Stimulated activated CD8-positive, alpha-beta memory T cell treated with anti-CD3 and anti-CD28 coated beads, Interleukin-12 subunit alpha, Interleukin-12 subunit beta, amount 100 ng/mL, for 1 hour (primary cell): ENCODE data around the gene ADAMTS18.
"Not testable (repeated sequence)": the region's sequence is repeated elsewhere in the genome, so short reads cannot be mapped to it uniquely, and the experiment has no call there.

Source experiments
- DNase-seq: peaks from one replicate; pipeline ENCODE4 v3.0.0-alpha.2; 2020; ENCODE audit warnings: low read depth

Gene ADAMTS18

GRCh38 chr16:77434530-77435271, at the start of gene ADAMTS18:
ADAMTS18 (minus strand) TSS chr16:77435034; CDS start chr16:77434695, 339 bp downstream.
- DNase-seq, result no peak

GRCh38 chr16:77480681-77481315, 46.0 kb upstream of the ADAMTS18 start:
- DNase-seq, result no peak

- DNase-seq, result no peak
Measured at GRCh38 chr16:77472262-77472661, 37.4 kb upstream of the ADAMTS18 start.

DNA sequence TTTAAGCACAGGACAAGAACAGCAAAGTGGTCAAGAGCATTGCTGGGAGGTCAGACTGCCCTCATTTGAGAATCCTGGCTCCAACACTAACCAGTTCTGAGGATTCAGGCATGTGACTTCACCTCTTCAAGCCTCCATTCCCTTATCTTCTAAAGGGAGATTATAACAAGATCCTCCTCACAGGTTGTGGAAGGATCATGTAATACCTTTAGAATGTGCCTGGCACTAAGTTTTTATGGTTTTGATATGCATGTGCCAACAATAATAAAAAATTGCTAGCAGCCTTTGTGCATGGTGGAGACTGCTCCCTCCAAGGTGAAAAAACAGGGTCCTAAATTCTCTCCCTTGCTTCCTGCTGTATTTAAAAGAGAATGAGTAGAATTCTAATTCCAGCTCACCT, 36.0 kb upstream of the ADAMTS18 start:
- DNase-seq, result no peak

DNA sequence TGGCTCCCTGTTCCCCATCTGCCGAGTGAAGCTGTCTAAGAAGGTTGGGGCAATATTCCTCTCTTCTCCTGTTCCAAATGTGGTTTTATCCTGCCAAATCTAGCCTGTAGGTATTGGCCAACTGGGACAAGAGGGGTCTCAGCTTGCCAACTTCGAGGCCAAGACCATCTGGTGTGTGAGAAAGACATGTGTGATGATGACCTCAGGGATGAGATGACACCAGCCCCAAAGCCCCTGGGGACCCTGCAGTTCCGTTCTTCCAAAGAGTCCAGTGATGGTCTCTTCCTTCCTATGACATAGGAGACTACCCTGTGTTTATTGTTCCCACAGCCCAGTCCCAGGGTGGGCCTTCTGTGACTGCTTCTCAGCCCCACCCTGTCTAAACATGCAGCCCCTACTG, 34.8 kb upstream of the ADAMTS18 start:
- DNase-seq, result no peak

DNA sequence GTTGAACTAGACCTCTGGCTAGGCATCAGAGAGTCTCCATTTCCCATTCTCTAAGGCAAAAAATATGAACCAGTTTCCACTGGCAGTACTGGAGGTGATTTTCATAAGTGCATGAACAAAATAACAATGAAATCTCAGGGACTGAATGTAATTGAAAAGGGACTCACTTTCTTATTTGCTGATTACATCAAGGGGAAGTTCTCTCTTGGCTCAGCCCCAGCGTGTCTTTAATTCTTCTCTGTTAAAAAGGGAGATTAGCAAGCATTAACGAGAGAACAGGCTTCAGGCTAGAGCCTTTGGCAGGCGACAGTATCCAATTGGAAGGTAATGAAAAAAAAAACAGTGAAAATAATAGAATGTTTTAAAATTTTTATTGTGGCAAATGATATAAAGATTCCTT, 34.0 kb upstream of the ADAMTS18 start:
- DNase-seq, result no peak

DNA sequence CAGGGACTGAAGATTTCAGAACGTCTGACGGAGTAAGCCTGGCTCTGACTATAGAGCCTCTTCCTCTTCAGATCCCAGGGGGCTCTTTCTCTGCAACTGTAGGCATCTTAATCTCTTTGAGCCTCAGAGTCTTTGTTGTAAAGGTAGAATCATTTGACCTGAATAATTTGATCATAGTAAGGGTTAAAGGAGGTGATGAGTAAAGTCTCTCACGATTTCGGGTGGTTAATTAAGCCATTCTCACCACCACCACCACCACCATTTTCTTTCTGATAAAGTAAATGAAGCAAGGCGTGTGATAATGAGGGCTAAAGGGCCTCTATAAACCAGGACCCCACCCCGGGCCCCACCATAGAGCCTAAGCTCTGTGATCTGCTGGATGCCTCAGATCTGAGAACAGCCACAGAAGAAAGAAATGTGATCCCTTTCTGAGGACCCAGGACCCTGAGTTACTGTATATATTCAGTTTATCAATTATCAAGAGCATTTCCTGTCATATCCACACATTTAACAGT, 33.0 kb upstream of the ADAMTS18 start:
- no peak for DNase-seq

GRCh38 chr16:77463659-77464058, 28.8 kb upstream of the ADAMTS18 start:
- not testable (repeated sequence) for DNase-seq

DNA sequence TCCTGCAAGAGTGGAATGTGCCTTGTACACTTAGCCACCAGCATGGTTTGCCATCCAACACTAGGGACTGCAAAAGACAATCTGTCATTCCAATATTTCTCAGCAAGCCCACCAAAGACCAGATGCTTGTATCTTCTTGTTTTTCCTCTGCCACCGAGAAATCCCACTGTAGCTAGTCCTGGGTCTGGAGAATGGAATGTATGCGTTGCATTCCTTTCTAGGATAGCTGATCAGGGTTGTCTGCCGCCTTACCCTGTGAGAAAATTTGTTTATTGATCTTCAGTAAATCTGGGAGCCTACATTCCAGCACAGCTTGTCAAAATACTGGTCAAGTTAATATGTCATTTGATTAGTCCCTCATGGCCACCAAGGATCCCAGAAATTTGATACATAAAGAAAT, 28.1 kb upstream of the ADAMTS18 start:
- no peak for DNase-seq

DNA sequence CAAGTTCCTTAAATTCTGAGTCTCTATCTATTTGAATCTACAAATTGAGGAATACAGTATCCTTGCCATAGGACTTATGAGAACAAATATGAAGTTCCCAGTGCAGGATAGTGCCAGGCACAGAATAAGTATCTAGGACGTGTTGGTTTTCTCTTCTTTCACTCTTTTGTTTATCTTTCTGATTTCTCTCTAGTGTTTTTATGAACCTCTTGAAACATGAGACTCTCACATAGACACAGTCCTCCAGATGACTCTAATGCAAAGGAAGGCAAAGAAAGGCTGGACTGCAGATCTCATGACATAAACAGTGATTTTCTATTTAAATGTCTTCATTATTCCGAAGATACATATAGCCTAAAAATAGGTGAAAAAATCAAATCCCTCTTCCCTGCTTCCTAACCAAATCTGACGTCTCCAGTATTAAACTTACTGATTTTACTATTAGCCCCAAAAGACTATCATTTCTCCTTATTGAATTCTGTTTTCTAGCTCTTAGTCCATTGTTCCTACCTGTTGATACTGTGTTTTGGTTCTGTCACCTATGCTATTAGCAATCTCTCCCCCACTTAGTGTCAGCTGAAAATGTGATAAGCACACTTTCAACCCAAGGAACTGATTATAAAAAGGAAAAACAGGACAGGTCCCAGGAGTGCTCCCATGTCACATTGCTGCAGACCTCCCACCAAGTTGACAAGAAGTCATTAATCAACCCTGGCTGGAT, 24.9 kb upstream of the ADAMTS18 start:
- no peak for DNase-seq

- no peak for DNase-seq
Measured at GRCh38 chr16:77457046-77457445, 22.2 kb upstream of the ADAMTS18 start.

DNA sequence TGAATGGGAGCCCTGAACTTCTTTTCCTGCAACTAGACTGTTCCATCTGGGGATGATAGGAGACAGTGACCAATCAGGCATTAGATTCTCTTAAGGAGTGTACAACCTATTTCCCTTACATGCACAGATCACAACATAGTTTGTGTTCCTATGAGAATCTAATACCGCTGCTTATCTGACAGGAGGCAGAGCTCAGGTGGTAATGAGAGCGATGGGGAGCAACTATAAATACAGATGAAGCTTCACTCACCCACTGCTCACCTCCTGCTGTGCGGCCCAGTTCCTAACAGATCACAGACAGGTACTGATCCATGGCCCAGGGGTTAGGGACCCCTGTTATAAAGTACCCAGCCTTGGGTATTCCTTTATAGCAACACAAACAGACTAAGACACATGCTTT, 17.4 kb upstream of the ADAMTS18 start:
- DNase-seq, result no peak

GRCh38 chr16:77450790-77451487, 16.1 kb upstream of the ADAMTS18 start:
- DNase-seq, result no peak

GRCh38 chr16:77449208-77449607, 14.4 kb upstream of the ADAMTS18 start:
- no peak for DNase-seq

DNA sequence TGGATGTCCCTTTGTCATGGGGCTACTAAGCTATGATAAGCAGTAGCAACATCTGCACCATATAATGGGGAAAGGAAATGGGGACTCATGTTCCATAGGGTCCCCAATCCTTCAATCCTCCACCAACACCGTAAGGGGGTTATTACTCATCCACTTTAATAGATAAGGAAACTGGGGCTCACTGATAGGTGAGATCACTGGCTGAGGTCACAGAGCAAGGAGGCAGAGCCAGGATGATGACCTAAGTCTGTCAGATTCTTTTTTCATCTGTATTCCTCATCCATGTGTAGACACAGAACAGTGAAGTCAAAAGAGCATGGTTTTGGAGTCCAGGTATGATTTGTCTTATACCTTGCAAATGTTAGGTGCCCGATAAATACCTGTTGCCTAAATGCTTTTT, 10.5 kb upstream of the ADAMTS18 start:
- no peak for DNase-seq

DNA sequence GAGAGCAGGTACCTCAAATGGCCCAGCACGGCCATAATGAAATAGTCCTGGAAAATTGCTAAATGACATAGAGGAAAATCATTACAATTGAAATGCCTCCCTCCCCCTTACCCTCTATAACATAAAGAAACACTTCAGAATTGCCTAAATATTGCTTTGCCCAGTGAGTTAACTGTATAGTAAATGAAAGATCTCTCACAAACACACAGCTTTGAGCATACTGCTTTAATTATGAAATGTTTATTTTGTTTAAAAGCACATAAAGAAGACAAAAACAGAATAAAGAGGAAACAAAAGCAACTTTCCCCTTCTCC, 9.3 kb upstream of the ADAMTS18 start:
- no peak for DNase-seq

DNA sequence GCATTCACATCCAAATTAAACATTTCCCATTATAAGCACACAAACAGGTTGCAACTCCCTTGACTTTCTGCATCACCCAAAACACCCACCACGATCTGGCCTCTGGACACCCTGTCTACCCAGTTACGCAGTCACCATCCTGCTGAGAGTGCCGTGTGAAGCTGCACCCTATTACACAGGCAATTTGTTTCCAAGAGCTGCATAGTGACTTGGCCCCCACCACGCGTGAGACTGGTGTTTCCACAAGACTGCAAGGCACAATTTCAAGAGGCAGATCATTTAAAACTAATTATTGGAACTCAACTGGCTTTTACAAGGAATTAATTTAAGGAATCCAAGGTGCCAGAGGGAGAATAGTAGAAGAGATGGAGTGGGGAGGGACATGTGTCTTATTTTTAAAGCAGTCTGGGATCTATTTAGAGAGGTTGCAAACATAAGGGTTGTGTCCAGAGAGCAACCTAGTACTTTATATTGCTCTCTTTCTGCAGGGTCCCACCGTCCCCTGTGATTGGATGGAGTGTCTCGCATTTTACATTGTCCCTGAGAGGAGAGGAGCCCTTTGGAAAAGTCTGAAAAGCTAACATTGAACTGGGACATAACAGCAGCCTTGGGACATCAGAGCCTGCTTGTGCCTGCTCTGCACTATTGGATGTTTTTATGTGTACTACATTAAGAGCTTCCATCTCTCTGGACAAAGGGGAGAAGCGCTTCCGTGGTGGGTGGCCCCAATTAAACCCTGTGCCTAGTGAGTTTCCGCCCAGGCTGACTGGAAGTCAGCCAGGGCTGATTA, 8.7 kb upstream of the ADAMTS18 start:
- DNase-seq, result no peak

DNA sequence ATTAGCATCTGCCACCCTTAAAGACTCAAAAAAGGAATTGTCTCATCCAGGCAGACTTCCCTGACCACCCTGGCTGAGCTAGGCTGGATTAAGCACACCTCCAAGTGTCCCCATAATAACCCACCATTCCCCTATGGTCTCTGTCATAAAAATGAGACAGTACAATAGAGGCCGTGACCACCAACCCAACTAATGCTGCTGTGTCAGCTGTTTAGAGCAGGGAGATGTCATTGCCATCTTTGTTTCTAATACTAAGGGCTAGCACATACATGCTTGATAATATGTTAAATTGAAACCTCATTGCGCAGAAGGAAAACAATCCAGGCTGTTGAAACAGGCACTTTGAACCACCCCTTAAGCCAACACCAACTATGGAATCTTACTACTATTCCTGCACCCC, 7.2 kb upstream of the ADAMTS18 start:
- no peak for DNase-seq

DNA sequence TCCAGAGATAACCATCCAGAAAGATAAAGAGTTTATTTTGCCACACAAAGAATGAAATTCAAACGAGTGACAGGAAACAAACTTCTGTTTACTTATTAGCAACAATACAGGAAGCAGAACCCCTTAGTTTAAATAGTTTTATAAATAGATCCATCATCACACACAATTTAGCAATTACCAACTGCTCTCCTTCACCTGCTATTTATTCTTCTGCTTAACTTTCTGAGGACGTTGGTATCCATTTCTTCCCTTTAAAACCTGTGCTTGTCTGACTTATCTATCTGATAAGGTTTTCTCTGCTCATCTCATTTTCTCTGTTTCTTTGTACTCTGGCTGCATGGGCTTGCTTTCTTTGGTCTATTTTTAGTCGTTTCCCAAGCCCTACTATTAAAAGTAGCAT, 4.3 kb upstream of the ADAMTS18 start:
- no peak for DNase-seq

DNA sequence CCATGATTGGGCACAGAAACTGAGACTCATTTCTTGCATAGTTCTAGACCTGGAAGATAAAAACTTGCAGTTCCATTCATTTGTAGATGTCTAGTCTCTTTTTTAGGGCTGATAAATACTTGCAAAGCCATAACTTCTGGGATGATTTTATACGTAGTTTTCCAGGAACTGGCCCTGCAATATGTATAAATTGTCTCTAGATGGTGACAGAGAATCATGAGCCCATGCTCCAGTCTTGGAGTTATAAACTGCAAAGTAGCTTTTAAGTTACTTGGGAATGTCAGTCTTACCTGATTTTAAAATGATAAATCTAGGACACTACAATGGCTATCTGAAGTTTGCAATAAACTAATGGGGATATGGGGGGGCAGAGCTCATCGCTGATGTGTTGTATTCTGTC, 3.0 kb upstream of the ADAMTS18 start:
- no peak for DNase-seq

GRCh38 chr16:77435272-77435820, 512 bp upstream of the ADAMTS18 start:
- DNase-seq, result no peak
